ENCODE measurements around the gene COLQ. TPM values are rescaled to one million over a fixed set of nuclear protein-coding genes. Genes with fewer than 3 reads are reported as not detected.

Gene COLQ
- total and polyA plus RNA-seq, 8 donors = 1.9 to 12.6 (median 10.1) TPM

DNA sequence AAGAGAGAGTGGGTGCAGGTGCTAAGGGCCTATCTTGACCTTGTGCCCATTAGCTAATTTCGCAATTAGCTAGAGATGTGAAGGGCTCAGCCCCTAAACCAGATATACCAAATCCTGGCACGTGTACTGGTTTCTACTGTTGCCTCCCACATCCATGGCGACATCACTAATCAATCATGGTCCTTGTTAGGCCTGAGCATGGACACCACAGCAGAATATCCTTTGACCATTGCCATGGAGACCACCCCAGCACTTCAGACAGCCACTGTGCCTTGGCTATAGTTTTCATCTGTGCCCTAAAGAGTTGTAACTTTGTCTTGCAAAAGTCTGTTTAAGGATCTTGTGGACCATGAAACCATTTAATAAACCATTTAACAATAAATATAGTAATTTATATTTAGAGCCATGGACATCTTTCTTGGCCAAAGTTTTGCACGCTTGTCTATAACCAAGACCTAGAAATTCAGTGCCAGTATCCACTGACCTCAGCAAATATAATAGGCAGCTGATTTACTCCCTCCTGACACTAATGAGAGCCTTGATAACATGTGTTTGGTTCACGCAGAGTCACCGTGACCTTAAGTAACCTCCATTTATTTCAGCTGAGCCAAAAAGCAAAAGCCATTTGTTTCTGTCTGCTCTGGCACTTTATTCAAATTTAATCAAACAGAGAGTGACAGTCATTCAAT lies 43.4 kb downstream of the COLQ start:
- intact Hi-C loops (cut with DNase I) = no loop called here
- no peak for ATAC-seq

GRCh38 chr3:15476378-15476777 lies 45.1 kb downstream of the COLQ start:
- peaks cover 0 to 4% of the 10 kb centered on the region in 2 donors for H3K4me1 ChIP-seq
- H3K27ac ChIP-seq = no peak overlapping the region
- H3K36me3 ChIP-seq = no peaks in the 10 kb centered on the region
- no peaks in the 10 kb centered on the region for H3K27me3 ChIP-seq
- TF ChIP-seq, protein P1, sequence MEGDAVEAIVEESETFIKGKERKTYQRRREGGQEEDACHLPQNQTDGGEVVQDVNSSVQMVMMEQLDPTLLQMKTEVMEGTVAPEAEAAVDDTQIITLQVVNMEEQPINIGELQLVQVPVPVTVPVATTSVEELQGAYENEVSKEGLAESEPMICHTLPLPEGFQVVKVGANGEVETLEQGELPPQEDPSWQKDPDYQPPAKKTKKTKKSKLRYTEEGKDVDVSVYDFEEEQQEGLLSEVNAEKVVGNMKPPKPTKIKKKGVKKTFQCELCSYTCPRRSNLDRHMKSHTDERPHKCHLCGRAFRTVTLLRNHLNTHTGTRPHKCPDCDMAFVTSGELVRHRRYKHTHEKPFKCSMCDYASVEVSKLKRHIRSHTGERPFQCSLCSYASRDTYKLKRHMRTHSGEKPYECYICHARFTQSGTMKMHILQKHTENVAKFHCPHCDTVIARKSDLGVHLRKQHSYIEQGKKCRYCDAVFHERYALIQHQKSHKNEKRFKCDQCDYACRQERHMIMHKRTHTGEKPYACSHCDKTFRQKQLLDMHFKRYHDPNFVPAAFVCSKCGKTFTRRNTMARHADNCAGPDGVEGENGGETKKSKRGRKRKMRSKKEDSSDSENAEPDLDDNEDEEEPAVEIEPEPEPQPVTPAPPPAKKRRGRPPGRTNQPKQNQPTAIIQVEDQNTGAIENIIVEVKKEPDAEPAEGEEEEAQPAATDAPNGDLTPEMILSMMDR (IDR thresholded peaks at IDR 0.05) = no peak
- H3K4me3 ChIP-seq = no peak overlapping the region
- ATAC-seq = no peak
- no peak for DNase-seq
- H3K9me3 ChIP-seq = peaks cover 0 to 2% of the 10 kb centered on the region in 2 donors
- intact Hi-C loops (cut with DNase I) = no loop called here

More for the DNA sequence above, 43.4 kb downstream of the COLQ start:
- Histone ChIP-seq H3K36me3 (no peaks in the 10 kb centered on the region), H3K27me3 (no peaks in the 10 kb centered on the region), H3K9me3 (peaks cover 0 to 2% of the 10 kb centered on the region in 2 donors), H3K4me1 (peaks cover 0 to 4% of the 10 kb centered on the region in 2 donors), H3K4me3 (no peak overlapping the region), H3K27ac (no peak overlapping the region)
- TF ChIP-seq, protein P1 (IDR thresholded peaks at IDR 0.05) = no peak
- no peak for DNase-seq

GRCh38 chr3:15475161-15475560 lies 46.3 kb downstream of the COLQ start:
- Histone ChIP-seq H3K4me1 (peaks cover 0 to 4% of the 10 kb centered on the region in 2 donors), H3K27ac (no peak overlapping the region), H3K9me3 (no peaks in the 10 kb centered on the region), H3K4me3 (no peak overlapping the region), H3K36me3 (no peaks in the 10 kb centered on the region), H3K27me3 (no peaks in the 10 kb centered on the region)
- TF ChIP-seq, protein P1 (IDR thresholded peaks at IDR 0.05) = no peak
- intact Hi-C loops (cut with DNase I) = no loop called here
- no peak for ATAC-seq
- no peak for DNase-seq

GRCh38 chr3:15471861-15472260 lies 49.6 kb downstream of the COLQ start:
- ATAC-seq = no peak
- Histone ChIP-seq H3K27me3 (no peaks in the 10 kb centered on the region), H3K9me3 (no peaks in the 10 kb centered on the region), H3K27ac (no peak overlapping the region), H3K36me3 (no peaks in the 10 kb centered on the region), H3K4me3 (no peak overlapping the region), H3K4me1 (no peaks in the 10 kb centered on the region)
- TF ChIP-seq, protein P1 (IDR thresholded peaks at IDR 0.05) = no peak
- intact Hi-C loops (cut with DNase I) = no loop called here
- no peak for DNase-seq

DNA sequence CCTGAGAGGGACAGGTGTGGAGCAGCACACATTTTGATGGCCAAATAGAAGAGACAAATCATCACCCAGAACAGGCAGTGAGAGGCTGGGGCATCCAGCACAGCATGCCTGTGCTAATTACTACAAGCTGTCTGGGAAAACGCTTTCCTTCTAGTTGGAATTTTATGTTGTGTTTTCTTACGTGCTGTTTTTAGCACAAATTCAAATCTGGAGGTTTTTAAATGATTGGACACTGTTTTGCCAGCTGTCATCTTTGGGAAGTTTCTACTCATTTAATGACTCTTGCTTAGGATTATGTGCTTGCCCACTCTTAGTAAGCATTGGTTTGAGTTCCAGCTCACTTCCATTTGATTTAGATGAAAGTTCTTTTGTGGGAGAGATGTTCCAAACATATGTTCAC lies 50.7 kb downstream of the COLQ start:
- Histone ChIP-seq H3K27ac (no peak overlapping the region), H3K27me3 (no peaks in the 10 kb centered on the region), H3K4me1 (no peaks in the 10 kb centered on the region), H3K4me3 (no peak overlapping the region), H3K36me3 (no peaks in the 10 kb centered on the region), H3K9me3 (no peaks in the 10 kb centered on the region)
- DNase-seq (no peak), ATAC-seq (no peak)
- TF ChIP-seq, protein P1 (IDR thresholded peaks at IDR 0.05) = no peak
- intact Hi-C loops (cut with DNase I) = no loop called here

Data from left lung (tissue), 10 donors.